Neural progenitor cell (in vitro differentiated cells): ENCODE measurements around the gene GPM6B.

Experiments
- CTCF ChIP-seq: fragments of 200-600 bp; sonication (generic); IDR thresholded peaks from 2 replicates; pipeline ENCODE4 v1.5.1; 2017; ENCODE audit warnings: antibody characterized with exemption, mild to moderate bottlenecking
- EZH2 ChIP-seq: fragments of 200-600 bp; sonication (generic); IDR thresholded peaks from 2 replicates; pipeline ENCODE4 v1.6.1; 2017; ENCODE audit warnings: antibody characterized with exemption, mild to moderate bottlenecking, moderate library complexity

GRCh38 chrX:13857804-13858203 is 40.9 kb upstream of the GPM6B start:
- TF ChIP-seq CTCF (no peak), EZH2 (no peak)
